ENCODE measurements around the gene GRID1.

DNA sequence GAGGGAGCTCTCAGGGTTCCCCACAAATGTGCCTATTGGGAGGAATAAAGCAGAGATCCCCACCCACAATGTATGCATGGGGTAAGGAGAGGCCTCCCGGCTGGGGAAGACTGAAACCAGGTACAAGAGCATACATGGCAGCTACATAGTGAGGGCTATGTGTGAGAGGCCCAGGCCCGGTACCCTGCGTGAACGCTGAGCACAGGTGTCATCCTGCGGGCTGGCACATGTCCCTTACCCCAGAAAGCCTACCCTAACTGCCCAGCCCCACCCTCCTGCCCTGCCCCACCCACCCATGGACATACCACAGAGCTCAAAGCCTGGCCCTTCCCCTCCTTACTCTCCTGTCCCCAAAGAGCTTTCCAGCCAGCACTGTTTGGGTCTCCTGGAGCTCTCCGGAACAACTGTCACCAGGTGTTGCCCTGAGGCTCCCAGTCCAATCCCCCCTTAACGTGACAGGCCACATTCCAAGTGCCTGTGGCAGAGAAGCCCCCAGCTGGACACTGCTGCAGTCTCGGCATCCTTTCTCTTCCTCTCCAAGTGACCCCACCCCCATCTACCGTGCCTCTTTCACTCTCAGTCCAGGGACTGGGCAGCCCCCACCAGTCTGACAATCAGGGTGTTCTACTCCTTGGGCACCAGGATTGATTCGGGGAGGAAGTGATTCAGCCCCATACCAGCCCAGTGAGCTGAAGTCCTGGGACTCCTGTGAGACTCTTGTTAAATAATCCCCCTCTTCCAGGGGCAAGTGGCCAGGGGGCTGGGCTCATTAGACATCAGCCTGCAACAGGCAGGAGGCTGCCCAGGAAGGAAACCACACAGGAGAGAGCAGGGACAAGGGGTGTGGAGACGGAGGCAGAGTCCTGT lies 19.6 kb downstream of the GRID1 start:
- TF ChIP-seq POLR2A (IDR thresholded peaks at IDR 0.05), result no peak
- TF ChIP-seq, protein P1, sequence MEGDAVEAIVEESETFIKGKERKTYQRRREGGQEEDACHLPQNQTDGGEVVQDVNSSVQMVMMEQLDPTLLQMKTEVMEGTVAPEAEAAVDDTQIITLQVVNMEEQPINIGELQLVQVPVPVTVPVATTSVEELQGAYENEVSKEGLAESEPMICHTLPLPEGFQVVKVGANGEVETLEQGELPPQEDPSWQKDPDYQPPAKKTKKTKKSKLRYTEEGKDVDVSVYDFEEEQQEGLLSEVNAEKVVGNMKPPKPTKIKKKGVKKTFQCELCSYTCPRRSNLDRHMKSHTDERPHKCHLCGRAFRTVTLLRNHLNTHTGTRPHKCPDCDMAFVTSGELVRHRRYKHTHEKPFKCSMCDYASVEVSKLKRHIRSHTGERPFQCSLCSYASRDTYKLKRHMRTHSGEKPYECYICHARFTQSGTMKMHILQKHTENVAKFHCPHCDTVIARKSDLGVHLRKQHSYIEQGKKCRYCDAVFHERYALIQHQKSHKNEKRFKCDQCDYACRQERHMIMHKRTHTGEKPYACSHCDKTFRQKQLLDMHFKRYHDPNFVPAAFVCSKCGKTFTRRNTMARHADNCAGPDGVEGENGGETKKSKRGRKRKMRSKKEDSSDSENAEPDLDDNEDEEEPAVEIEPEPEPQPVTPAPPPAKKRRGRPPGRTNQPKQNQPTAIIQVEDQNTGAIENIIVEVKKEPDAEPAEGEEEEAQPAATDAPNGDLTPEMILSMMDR (IDR thresholded peaks at IDR 0.05), result no peak

Data from esophagus squamous epithelium (tissue), 4 donors.